MG63 (cell line): ENCODE data around the gene TCF3. TPM values are rescaled to one million over a fixed set of nuclear protein-coding genes. Genes with fewer than 3 reads are reported as not detected.

Experiments used
- total RNA-seq: library from RNA; depleted of rRNA; stranded (reverse); fragments of >200 nt; shearing (Covaris generic); gene quantifications from 2 replicates; pipeline ENCODE4 v1.2.3, GENCODE V29; 2014; ENCODE audit warnings: low replicate concordance; rRNA removed

Gene TCF3
- total RNA-seq, 1 experiment from 2014 or later: 135 TPM

Other genes with a start within 250 kb of the TCF3 start
- 107 and 149 TPM in 2 replicates for gene DAZAP1, start 245.0 kb downstream of the TCF3 start, total RNA-seq
- 702 and 820 TPM in 2 replicates for gene RPS15, start 214.2 kb downstream of the TCF3 start, total RNA-seq
- 0.59 and 2.0 TPM in 2 replicates for gene APC2, start 202.5 kb downstream of the TCF3 start, total RNA-seq
- 25.6 and 51.6 TPM in 2 replicates for gene C19orf25, start 173.4 kb downstream of the TCF3 start, total RNA-seq
- gene PCSK4, start 162.3 kb downstream of the TCF3 start, total RNA-seq: 0.40 and 9.0 TPM in 2 replicates
- 0.99 and 1.9 TPM in 2 replicates for gene REEP6, start 161.4 kb downstream of the TCF3 start, total RNA-seq
- gene ADAMTSL5, start 139.6 kb downstream of the TCF3 start, total RNA-seq: 1.1 TPM in 1 of 2 replicates, not detected in the other
- gene PLK5, start 128.5 kb downstream of the TCF3 start, total RNA-seq: not detected in 2 replicates
- gene MEX3D, start 84.3 kb downstream of the TCF3 start, total RNA-seq: 26.0 and 27.5 TPM in 2 replicates
- 75.8 and 119 TPM in 2 replicates for gene MBD3, start 59.8 kb downstream of the TCF3 start, total RNA-seq
- 59.5 and 192 TPM in 2 replicates for gene UQCR11, start 47.2 kb downstream of the TCF3 start, total RNA-seq
- gene ONECUT3, start 100.9 kb upstream of the TCF3 start, total RNA-seq: not detected in 2 replicates
- gene ATP8B3, start 159.7 kb upstream of the TCF3 start, total RNA-seq: not detected in 2 replicates
- 2.2 and 4.4 TPM in 2 replicates for gene REXO1, start 195.9 kb upstream of the TCF3 start, total RNA-seq
- gene KLF16, start 211.0 kb upstream of the TCF3 start, total RNA-seq: 8.1 and 12.6 TPM in 2 replicates
- gene ABHD17A, start 232.9 kb upstream of the TCF3 start, total RNA-seq: 51.7 and 70.7 TPM in 2 replicates